Activated T-helper 1 cell treated with anti-CD3 and anti-CD28 coated beads, Interleukin-2, amount 50 U/mL, for 16 hours (primary cell): ENCODE results near the gene SURF6.
A peak's percentile ranks its signal among the peaks of the same experiment; 100 is the strongest.
"Not testable (repeated sequence)": the region's sequence is repeated elsewhere in the genome, so short reads cannot be mapped to it uniquely, and the experiment has no call there.

ENCODE experiments used
- DNase-seq, 2 donors: peaks; one replicate each; pipeline ENCODE4 v3.0.0-alpha.2; 2020; ENCODE audit warnings: low read depth in 1 of 2, low spot score in 1 of 2

Gene SURF6

DNA sequence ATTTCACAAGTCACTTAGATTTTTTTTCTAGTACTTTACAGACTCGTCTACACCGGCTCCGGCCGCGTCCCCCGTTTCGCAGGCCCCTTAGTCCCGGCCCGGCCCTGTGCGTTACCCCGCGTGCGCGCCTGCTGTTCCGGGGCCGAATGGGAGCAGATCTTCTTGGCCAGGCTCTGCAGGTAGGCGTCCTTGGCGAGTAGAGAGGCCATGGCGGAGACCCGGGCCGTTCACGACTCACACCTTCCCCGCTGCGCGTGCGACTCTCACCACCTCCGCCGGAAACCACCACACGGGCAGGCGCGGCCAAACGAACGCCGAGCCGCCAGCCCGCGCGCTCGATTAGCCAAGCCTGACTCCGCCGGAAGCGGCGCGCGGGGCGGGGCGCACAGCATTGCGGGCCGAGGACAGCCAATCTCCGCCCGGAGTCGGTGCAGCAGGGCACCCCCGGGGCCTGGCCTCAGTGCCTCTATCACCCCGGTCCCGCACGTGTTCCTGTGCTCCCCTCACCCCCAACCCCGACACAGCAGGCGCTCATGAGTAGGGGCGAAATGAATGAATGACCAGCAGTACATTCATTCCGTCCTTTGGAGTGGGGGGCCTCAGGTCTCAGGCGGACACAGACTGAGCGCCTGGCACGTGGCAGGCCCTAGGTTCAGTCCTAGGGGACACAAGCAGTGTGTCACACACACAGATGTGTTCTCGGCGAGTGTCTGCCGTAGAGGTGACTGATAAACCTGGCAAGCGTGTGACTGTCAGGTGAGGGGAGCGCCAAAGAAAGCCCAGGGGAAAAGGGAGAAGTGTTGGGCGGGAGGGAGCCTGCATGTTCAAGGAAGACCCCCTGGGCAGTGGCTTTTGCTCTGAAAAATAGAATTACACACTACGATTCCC lies at the start of gene SURF6:
SURF6 (minus strand) TSS at position 265 of the 888 bp plus-strand sequence; CDS start at position 209, 56 bp downstream.
- peak; percentile 83 to 93 for DNase-seq

DNA sequence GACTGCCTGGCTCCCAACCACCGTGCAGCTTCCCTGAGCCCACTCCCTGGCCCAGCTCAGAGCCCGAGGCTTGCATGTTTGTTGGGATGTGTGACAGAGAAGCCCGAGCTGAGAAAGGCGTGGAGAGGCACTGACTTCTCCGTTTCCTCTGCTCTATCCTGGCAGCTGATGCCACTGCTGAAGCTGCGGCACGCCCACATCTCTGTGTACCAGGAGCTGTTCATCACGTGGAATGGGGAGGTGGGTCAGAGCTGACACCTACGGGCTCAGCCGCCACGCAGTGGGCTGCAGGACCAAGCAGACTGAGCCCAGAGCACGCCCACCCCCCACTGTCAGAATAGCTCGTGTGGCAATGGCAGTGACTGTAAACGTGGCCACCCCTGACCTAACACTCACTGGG lies 49.5 kb upstream of the SURF6 start:
- DNase-seq = no peak

DNA sequence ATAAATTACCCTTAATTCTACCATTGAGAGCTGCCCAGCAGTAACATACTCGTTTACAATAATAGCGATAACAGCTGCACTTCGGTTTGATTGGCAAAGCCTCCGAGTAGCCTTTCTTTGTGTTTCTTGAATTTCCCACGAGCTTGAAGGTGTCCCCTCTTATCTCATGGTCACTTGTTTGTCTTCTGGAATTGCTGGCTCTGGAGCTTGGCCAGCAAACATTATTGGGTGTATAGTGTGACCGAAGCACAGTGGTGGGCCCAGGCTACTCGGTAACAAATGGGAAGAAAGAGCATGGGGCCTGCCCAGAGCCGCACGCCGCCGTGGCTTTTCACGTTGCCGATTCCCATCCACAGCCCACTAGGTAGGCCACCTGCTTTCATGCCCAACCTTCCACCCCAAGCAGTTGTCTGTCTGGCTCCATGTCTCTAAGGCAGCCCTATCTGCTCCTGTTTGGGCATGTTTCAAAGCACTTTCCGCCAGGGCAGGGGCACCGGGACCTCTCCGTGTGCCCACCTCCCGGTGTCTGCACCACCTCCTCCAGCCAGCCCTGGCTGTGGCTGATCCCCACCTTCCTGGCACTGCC lies 48.8 kb upstream of the SURF6 start:
- no peak for DNase-seq

DNA sequence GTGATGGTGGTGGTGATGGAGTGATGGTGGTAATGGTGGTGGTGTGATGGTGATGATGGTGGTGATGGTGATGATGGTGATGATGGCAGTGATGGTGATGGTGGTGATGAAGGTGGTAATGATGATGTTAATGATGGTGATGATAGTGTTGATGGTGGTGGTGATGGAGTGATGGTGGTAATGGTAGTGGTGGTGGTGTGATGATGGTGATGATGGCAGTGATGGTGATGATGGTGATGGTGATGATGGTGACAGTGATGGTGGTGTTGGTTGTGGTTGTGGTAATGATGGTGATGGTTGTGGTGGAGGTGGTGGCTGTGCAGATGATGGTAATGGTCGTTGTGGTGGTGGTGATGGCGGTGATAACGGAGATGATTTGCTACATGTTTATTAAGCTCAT lies 47.5 kb upstream of the SURF6 start:
- no peak for DNase-seq

DNA sequence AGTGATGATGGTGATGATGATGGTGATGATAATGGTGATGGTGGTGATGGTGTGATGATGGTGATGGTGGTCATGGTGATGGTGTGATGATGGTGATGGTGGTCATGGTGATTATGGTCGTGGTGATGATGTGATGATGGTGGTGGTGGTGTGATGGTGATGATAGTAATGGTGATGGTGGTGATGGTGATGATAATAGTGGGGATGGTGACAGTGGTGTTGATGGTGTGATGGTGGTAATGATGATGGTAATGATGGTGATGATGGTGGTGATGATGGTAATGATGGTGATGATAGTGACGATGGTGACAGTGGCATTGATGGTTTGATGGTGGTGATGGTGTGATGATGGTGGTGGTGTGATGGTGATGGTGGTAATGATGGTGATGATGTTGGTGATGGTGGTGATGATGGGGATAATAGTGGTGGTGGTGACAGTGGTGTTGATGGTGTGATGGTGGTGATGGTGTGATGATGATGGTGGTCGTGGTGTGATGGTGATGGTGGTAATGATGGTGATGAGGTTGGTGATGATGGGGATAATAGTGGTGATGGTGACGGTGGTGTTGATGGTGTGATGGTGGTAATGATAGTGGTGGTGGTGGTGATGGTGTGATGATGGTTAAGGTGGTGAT lies 46.6 kb upstream of the SURF6 start:
- DNase-seq = no peak

DNA sequence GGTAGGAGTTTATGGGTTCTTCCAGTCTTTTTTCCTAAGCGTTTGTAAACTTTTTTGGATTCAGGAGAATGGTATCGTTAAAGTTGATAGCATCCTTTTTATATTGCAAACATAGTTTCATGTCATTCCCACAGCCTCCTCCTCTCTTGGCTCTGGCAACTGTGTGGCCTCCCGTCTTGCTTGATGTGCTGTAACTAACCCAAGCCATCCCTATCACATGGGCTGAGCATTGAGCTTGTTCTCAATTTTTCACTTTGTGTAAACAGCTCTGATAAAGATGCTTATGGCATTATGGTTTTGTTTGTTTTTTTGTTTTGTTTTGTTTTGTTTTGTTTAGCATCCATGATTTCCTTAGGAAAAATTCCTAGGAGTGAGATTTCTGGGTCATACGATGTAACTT lies 44.7 kb upstream of the SURF6 start:
- no peak for DNase-seq

DNA sequence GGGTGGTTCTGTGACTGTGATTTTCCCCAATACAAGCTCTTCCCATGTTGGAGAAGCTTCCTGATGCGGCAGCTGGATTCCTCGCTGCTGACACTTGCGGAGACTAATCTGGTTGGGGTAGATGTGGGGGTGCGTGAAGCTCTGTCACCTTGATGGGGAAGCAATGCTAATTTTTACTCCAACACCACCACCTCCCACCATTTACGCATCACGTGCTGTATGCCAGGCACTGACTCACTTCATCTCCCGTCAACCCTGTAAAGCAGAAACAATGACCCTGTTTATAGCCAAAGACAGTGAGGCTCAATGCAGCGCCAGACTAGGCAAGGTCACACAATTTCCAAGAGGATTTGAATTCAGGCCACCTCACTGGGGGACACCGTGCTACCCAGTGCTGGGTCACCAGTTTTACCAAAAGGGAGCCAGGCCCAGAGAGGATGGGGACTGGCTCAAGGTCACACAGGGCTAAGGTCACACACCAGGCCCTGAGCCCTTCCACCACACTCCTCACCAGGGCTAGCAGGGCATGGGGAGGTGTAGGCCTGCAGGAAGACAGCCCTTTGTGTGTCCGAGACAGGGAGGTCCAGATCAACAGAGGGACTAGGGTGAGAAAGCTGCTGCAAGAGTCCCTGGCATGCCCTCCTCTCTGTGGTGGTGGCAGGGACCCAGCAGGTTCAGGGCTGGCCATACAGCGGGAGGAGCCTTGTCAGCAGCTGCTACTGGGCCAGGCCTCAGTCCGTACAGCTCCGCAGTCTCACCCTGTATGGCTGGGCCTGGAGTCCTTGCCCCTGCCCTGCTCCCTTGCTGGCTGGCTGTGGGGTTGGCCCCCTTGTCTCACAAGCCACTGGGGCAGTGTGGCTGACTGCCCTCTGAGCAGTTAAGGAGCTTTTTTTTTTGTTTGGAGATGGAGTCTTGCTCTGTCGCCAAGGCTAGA lies 43.4 kb upstream of the SURF6 start:
- no peak for DNase-seq

DNA sequence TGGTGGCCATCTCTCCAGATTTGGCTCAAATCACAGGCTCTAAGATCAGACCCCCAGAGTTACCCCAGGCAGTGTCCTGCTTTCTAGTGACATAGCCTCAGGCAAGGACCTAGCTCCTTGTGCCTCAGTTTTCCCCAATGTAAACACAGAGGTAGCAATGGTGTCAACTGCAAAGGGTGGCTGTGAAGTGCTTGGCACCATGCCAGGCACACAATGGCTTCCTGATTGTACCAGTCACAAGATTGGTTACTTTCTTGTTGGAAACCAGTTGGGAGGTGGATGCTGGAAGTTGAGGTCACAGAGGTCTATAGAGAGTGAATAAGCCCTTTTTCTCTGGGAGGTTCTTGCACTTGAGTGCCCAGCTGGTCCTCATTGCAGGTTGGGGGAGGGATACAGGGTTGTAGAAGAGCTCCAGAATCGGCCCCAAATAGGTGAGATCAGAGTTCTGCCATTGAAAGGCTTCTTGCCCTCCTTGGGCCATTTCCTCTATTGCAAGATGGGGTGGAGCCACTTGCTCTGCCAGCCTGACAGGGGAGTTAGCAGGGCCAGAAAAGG lies 42.5 kb upstream of the SURF6 start:
- no peak for DNase-seq

DNA sequence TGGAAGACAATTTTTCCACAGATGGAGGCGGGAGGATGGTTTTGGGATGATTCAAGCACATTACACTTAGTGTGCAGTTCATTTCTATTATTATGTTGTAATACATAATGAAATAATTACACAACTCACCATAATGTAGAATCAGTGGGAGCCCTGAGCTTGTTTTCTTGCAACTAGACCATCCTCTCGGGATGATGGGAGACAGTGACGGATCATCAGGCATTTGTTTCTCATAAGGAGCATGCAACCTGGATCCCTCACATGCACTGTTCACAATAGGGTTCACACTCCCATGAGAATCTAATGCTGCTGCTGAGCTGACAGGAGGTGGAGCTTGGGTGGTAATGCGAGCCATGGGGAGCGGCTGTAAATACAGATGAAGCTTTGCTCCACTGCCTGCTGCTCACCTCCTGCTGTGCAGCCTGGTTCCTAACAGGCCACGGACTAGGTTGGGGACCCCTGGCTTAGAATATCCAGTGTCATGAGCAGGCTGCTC lies 41.8 kb upstream of the SURF6 start:
- DNase-seq = no peak

DNA sequence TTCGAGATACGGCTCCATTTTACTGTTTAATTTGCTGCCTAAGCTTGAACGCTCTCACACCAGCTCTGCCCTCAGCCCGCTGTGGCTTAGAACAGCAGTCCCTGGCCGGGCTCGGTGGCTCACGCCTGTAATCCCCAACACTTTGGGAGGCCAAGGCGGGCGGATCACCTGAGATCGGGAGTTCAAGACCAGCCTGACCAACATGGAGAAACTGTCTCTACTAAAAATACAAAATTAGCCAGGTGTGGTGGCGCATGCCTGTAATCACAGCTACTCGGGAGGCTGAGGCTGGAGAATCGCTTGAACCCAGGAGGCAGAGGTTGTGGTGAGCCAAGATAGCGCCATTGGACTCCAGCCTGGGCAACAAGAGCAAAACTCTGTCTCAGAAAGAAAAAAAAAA lies 41.3 kb upstream of the SURF6 start:
- not testable (repeated sequence) for DNase-seq

DNA sequence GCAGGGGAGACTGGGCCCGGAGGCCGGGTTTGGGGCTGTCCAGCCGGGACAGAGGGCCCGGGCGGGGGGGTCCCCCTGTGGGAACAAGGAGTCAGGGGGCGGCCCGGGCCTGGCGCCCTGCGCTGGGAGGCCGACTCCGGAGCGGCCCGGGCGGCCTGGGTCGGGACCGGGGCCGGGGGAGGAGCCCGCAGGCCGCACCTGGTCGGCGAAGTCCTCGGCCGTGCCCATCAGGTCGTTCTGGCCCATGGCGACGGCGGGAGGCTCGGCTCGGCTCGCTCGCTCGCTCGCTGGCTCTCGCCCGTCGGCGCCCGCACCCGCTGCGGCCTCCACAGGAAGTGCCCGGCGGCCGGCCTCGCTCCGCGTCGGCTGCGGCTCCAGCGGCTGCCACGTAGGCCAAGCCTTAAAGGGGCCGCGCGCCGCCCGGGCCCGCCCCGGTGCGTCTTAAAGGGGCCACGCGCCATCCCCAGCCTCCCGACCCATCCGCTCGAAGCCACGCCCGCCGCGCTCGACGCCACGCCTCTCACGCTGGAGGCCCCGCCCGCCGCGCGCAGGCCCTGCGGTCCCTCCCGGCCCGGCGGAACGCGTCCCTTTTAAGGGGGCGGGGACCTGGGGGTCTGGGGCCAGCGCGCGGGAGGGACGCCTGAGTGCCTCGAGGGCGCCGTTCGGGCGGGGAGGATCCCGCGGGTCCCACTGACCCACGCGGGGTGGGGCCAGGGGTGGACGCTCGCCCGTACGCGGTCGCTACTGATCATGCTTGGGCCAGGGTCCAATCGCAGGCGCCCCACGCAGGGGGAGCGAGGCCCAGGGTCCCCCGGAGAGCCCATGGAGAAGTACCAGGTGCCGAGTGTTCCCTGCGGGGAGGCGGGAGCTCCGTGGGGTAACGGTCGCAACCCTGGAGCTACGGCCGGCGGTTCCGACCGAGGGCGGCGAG lies 40.0 kb upstream of the SURF6 start, which contains the start of the genes STKLD1 and SURF4:
STKLD1 (plus strand) TSS at position 643 of the 931 bp plus-strand sequence; CDS start at position 751, 108 bp downstream.
SURF4 (minus strand) TSS at position 337 of the 931 bp plus-strand sequence; CDS start at position 246, 91 bp downstream.
- DNase-seq = peak; percentile 90 to 91

DNA sequence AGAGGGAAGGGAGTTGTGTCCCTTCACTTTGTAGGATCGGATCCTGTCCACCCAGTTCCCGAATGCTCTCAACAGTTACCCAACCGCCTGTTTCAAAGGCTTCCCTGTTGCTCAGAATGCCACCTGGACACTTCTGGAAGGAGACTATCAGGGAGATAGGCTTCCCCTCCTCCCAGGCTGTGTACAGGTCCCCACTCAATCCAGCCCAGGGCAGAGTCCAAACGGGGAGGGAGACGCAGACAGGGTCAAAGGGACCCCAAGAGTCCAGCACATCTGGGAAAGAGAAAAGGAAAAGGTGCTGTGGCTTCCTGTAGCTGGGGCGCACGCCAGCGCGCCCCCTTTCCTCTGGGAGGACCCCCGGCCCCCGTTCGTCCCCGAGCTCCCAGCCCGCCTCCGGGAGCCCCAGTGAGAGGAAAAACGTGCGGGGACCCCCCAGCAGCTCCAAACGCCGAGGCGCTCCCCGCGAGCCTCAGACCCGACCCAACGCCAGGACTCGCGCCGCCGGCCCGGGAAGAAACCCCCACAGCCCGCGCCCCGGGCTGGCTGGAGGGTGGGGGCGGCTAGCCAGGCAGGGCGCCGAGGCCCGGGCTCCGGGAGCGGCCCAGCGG lies 39.2 kb upstream of the SURF6 start:
- DNase-seq = no peak

DNA sequence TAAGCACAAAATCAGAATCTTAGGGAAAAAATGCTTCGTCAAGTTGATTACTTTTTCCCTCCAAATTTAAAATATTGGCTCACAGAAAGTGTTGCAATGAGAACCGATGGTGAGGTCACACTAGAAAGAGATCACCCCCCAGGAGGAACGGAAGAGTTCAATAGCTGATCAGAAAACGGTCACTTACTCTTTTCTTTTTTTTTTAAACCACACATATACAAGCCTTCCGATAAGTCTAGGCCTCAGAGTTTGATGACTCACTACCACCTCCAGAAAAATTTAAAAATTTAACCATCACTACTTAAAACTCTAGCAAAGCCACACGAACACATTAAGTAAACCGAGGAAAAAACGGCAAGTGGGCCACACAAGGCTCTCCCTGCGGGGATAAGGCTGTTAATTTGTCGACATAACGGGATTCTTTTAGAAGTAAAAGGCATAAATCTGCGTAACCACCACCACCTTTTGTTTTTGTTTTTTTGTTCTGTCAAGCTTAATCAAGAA lies 38.7 kb upstream of the SURF6 start:
- DNase-seq = no peak

DNA sequence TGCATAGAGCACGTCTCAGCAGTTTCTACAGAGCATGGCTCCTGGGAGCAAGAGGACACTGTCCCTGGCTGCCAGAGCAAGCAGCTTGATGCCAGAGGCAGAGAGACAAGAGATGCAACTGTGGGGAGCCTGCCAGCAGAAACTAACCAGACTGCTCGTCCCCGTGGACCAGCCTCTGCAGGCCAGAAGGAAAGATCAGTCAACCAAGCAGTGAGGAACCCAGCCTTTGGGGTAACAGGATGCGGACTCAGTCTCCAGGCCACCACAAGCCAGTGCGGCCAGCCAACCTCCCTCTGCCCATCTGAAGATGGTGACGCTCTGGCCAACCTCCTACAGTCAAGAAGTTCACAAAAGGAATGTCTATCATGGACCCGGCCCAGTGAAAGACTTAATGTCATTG lies 36.2 kb upstream of the SURF6 start:
- no peak for DNase-seq

DNA sequence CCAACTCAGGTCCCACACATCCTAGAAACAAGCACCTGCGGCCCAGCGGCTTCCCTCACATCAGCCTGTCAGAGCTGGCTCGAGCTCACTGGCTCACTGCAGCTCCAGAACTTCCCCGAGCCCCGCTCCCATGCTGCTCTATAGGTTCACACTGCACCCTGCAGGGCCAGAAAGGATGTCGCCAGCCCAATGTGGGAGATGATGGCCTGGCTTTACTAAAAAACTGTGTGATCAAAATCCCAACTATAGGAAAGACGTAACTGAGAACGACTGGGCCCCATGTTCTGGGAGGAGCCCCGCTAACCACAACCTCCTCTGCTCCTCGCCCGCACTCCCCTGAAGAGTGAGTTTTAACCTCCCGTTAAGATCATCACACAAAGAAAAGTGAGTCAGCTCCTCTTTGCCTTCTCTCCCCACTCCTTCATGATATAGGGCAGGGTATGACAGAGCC lies 35.3 kb upstream of the SURF6 start:
- DNase-seq = peak; percentile 34 to 58

DNA sequence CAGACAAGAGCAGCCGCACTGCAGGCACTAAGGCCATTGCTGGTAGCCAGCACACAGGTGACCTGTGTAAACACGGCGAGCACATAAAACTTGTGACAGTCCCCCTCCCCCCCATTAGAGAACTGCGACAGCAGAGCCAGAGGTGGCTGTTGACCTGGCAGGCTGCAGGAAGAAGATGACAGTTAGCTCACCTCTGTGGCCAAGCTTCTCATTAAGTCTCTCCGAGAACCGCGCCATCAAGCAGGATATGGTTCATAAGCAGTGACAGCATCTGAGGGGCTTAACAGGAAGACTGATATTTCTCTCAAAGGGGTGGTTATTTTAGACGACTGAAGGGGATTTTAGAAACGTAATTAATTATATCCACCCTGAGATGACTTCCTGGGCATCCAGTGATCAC lies 34.7 kb upstream of the SURF6 start:
- DNase-seq = no peak

DNA sequence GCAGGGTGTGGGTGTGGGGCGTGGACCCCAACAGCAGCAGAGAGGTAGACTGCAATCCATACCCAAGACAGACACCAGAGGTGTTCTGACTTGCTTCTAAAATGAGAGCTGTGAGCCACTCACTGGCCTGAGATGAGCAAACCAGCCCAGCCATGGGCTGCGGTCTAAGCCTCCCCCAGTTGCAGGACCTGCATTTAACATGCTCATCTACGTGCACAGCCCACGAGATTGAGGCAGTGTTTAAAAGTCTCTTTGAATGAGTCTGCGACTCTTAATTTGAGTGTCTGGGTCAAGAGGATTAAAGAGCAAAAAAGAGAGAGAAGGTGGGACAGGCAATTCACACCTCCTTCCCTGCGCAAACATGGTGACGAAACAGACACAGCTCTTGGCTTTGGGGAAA lies 33.9 kb upstream of the SURF6 start:
- DNase-seq = no peak

DNA sequence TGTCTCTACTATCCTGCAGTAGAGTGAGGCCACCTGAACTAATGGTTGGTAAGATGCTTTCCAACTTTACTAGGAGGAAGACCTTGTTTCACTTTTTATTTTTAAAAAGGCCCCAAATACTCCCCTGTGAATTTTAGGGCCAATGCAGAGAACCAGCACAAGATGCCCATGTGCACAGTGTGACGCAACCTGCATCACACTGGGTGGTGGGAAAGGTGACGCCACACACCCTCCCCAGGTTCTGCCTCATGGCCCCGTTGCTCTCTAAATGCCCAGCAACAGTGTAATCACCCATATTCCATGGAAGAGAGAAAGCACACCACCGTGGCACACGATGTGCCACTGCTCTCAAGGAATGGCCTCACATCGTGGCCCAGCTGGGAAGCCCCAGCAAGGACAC lies 33.4 kb upstream of the SURF6 start:
- DNase-seq = no peak
